Measurements from ENCODE around the gene HSPB6.

HSPB6 gene

GRCh38 chr19:35745328-35746086 lies 11.3 kb downstream of the HSPB6 start, which contains the start of the genes PSENEN and U2AF1L4:
Gene PSENEN (plus strand): TSS chr19:35745651. CDS start chr19:35745931, 280 bp downstream.
Gene U2AF1L4 (minus strand): TSS chr19:35745418. CDS start chr19:35745391, 27 bp downstream.
- Histone ChIP-seq H2AFZ (peak within 1 kb of the TSS; percentile 87), H3K36me3 (ENCODE audit: control insufficient read depth, insufficient read depth, low read length) (no peaks in the 10 kb centered on the region), H3K79me2 (no peaks in the 10 kb centered on the region), H3K4me3 (ENCODE audit: low read depth, low read length) (peak within 1 kb of the TSS; percentile 99), H3K27me3 (ENCODE audit: control insufficient read depth, insufficient read depth, low read length) (no peaks in the 10 kb centered on the region), H3K27ac (peak within 1 kb of the TSS; percentile 99), H3K9ac (peak within 1 kb of the TSS; percentile 57), H3K4me1 (peaks cover 8% of the 10 kb centered on the region), H3K4me2 (ENCODE audit: low read length) (peak within 1 kb of the TSS; percentile 88), H3K9me3 (ENCODE audit: control insufficient read depth, low read length) (no peaks in the 10 kb centered on the region)
- no peak for TF ChIP-seq CTCF (IDR thresholded peaks at IDR 0.05)

DNA sequence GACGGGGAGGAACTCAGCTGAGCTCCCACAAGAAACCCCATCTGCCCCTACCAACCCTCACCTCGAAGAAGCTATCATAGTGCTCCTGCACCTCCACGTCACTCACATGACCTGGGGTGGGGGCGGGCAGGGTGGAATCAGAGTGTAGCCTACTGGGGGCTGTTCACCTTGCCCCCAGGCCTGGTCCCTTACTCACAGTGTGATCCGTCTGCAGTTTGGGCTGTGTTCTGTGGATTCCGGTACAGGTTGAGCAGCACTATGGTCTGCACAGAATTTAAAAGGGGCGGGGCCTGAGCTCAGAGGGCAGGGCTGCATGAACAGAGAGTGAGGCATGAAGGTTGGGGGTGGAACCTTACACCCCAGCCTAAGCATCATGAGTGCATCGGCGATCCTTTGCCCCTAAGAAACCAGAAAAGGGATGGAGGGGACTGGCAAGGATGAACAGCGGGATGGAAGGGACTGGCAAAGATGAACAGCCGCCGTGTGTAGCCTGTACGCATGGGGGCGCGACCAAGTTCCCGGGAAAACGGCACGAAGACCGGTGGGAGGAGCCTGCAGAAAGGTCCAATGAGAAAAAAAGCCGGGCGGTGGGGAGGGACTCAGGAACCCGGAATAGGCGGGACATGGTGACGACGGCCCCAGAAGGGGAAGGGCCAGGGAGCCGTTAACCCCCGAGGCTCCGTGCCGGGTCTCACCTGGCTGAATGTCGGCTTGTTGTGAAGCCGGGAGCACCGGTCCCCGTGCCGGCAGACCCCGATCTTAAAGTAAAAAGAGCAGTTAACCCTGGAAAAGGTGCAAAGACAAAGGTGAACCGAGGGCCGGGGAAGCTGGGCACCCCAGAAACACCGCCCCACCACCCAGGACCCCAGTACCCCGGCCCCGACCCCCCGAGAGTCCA lies 12.2 kb downstream of the HSPB6 start:
- Histone ChIP-seq H3K4me3 (ENCODE audit: low read depth, low read length) (peak overlapping the region; percentile 99), H3K9me3 (ENCODE audit: control insufficient read depth, low read length) (no peaks in the 10 kb centered on the region), H3K36me3 (ENCODE audit: control insufficient read depth, insufficient read depth, low read length) (no peaks in the 10 kb centered on the region), H3K27ac (peak overlapping the region; percentile 99), H3K9ac (peak overlapping the region; percentile 56), H3K4me1 (peaks cover 8% of the 10 kb centered on the region), H3K4me2 (ENCODE audit: low read length) (peak overlapping the region; percentile 86), H3K79me2 (no peaks in the 10 kb centered on the region), H3K27me3 (ENCODE audit: control insufficient read depth, insufficient read depth, low read length) (no peaks in the 10 kb centered on the region), H2AFZ (peak overlapping the region; percentile 87)
- TF ChIP-seq CTCF (IDR thresholded peaks at IDR 0.05): peak; percentile 30

DNA sequence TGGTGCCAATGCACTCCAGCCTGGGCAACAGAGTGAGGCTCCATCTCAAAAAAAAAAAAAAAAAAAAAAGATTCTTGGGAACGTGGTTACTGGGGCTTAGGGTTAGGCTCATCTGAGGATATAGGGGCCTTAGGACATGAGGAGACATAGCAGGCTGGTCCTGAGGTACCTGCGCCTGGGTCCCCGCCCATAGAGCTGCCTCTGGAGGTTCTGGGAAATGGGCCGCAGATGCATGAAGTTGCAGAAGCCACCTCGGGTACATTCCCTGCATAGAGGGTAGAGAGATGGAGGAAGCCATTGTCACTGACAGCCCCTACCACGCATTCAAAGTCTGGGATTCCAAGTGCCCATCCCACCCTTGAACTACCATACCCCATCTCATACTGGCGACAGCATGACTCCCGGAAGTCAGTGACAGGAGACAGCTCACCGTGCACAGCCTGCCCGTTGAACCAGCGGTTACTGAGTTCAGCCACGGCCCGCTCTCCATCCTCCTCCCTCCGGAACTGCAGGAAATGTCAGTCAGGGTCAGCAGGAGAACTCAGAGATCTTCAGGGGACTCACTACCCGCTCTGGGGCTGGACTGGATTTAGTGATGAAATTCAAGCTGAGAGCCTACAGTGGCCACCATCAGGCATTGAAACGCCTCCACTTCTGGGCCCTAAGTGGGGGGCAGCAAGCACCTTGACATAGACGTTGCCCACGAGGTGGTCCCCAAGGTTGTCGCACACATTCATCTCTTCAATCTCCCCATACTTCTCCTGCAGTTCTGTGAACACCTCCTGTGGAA lies 13.0 kb downstream of the HSPB6 start:
- H3K79me2 ChIP-seq: no peaks in the 10 kb centered on the region
- TF ChIP-seq CTCF (IDR thresholded peaks at IDR 0.05): no peak
- no peak overlapping the region for H3K9ac ChIP-seq
- H3K4me1 ChIP-seq: peaks cover 8% of the 10 kb centered on the region
- no peak overlapping the region for H3K27ac ChIP-seq
- H3K4me2 ChIP-seq (ENCODE audit: low read length): peak overlapping the region; percentile 86
- H3K4me3 ChIP-seq (ENCODE audit: low read depth, low read length): no peak overlapping the region
- no peaks in the 10 kb centered on the region for H3K27me3 ChIP-seq (ENCODE audit: control insufficient read depth, insufficient read depth, low read length)
- H3K36me3 ChIP-seq (ENCODE audit: control insufficient read depth, insufficient read depth, low read length): no peaks in the 10 kb centered on the region
- no peaks in the 10 kb centered on the region for H3K9me3 ChIP-seq (ENCODE audit: control insufficient read depth, low read length)
- no peak overlapping the region for H2AFZ ChIP-seq

GRCh38 chr19:35742121-35742724 lies 14.6 kb downstream of the HSPB6 start, which contains the start of gene IGFLR1:
Gene IGFLR1 (minus strand): TSS chr19:35742452. CDS start chr19:35741180, 1,272 bp downstream.
- peaks cover 8% of the 10 kb centered on the region for H3K4me1 ChIP-seq
- H3K27ac ChIP-seq: no peak within 1 kb of the TSS
- no peak within 1 kb of the TSS for H3K4me3 ChIP-seq (ENCODE audit: low read depth, low read length)
- no peak for TF ChIP-seq CTCF (IDR thresholded peaks at IDR 0.05)
- H3K27me3 ChIP-seq (ENCODE audit: control insufficient read depth, insufficient read depth, low read length): no peaks in the 10 kb centered on the region
- H3K9me3 ChIP-seq (ENCODE audit: control insufficient read depth, low read length): no peaks in the 10 kb centered on the region
- no peaks in the 10 kb centered on the region for H3K36me3 ChIP-seq (ENCODE audit: control insufficient read depth, insufficient read depth, low read length)
- H2AFZ ChIP-seq: no peak within 1 kb of the TSS
- H3K79me2 ChIP-seq: no peaks in the 10 kb centered on the region
- no peak within 1 kb of the TSS for H3K9ac ChIP-seq
- no peak within 1 kb of the TSS for H3K4me2 ChIP-seq (ENCODE audit: low read length)

Data from parathyroid adenoma (tissue), 2 donors.